CD8-positive, alpha-beta memory T cell (primary cell): ENCODE measurements around the gene BZW2. TPM values are rescaled to one million over a fixed set of nuclear protein-coding genes. Genes with fewer than 3 reads are reported as not detected.

Source experiments
- CTCF ChIA-PET: fragments of 350-600 bp; sonication (Branson Sonifier 250); formaldehyde crosslinking; loops from one replicate; lab custom pipeline; 2021; ENCODE audit warnings: antibody characterized with exemption; lab: Charles Lee
- POLR2A ChIA-PET: fragments of 350-600 bp; sonication (Branson Sonifier 250); formaldehyde crosslinking; loops from one replicate; lab custom pipeline; 2021; ENCODE audit warnings: antibody characterized with exemption; lab: Charles Lee
- DNase-seq, 5 donors: peaks; one replicate each; pipeline versions ENCODE4 v3.0.0 to v3.0.0-alpha.2; 2020 to 2022; ENCODE audit warnings: mixed read lengths in 1 of 5
- H3K27ac ChIP-seq: one replicate; pipeline ENCODE4 v1.7.0; 2013; ENCODE audit warnings: low read depth, mild to moderate bottlenecking, low read length, moderate library complexity
- H3K27me3 ChIP-seq: 2 replicates; pipeline ENCODE4 v1.7.0; 2013; ENCODE audit warnings: low read length, mild to moderate bottlenecking; ENCODE audit not compliant: insufficient read depth, poor library complexity, severe bottlenecking
- H3K36me3 ChIP-seq: 2 replicates; pipeline ENCODE4 v1.7.0; 2013; ENCODE audit warnings: mild to moderate bottlenecking, low read length, moderate library complexity; ENCODE audit not compliant: insufficient read depth
- H3K4me1 ChIP-seq: 2 replicates; pipeline ENCODE4 v1.7.0; 2013; ENCODE audit warnings: mild to moderate bottlenecking, low read length, moderate library complexity; ENCODE audit not compliant: insufficient read depth
- H3K4me3 ChIP-seq: 2 replicates; pipeline ENCODE4 v1.7.0; 2013; ENCODE audit warnings: mild to moderate bottlenecking, low read length
- H3K9me3 ChIP-seq: 2 replicates; pipeline ENCODE4 v1.7.0; 2013; ENCODE audit warnings: mild to moderate bottlenecking, low read length
- H3K27ac Mint-ChIP-seq, 8 donors: one replicate each; pipeline ENCODE4 v1.8.0; 2020 to 2021; ENCODE audit warnings: mixed read lengths in 8 of 8, mild to moderate bottlenecking in 6 of 8, inconsistent platforms in 3 of 8, moderate library complexity in 3 of 8
- H3K27me3 Mint-ChIP-seq, 2 donors: one replicate each; pipeline ENCODE4 v1.8.0; 2020 to 2021; ENCODE audit warnings: mixed read lengths in 2 of 2, mild to moderate bottlenecking in 1 of 2, moderate library complexity in 1 of 2
- H3K36me3 Mint-ChIP-seq, 3 donors: one replicate each; pipeline ENCODE4 v1.8.0; 2020 to 2021; ENCODE audit warnings: mixed read lengths in 3 of 3, inconsistent platforms in 1 of 3, mild to moderate bottlenecking in 1 of 3
- H3K4me1 Mint-ChIP-seq, 3 donors: one replicate each; pipeline ENCODE4 v1.8.0; 2020 to 2021; ENCODE audit warnings: mixed read lengths in 3 of 3, inconsistent platforms in 1 of 3, mild to moderate bottlenecking in 1 of 3
- H3K4me3 Mint-ChIP-seq, 7 donors: one replicate each; pipeline ENCODE4 v1.8.0; 2020 to 2021; ENCODE audit warnings: mixed read lengths in 7 of 7, mild to moderate bottlenecking in 6 of 7, moderate library complexity in 4 of 7, inconsistent platforms in 2 of 7
- H3K9me3 Mint-ChIP-seq, 5 donors: one replicate each; pipeline ENCODE4 v1.8.0; 2020 to 2022; ENCODE audit warnings: mixed read lengths in 5 of 5, mild to moderate bottlenecking in 3 of 5, moderate library complexity in 2 of 5, inconsistent platforms in 1 of 5
- polyA plus RNA-seq: library from polyadenylated mRNA; unstranded; fragments of 300-500 nt; fragmentation: Illumina TruSeq; gene quantifications from one replicate; pipeline ENCODE4 v1.2.3, GENCODE V29; 2021
- total RNA-seq, 2 experiments: library from RNA; stranded (reverse); gene quantifications; one replicate each; pipeline ENCODE4 v1.2.3, GENCODE V29; 2021

BZW2 gene
- total and polyA plus RNA-seq, 3 experiments from 2014 or later: 52.9 to 136 (median 128) TPM

DNA sequence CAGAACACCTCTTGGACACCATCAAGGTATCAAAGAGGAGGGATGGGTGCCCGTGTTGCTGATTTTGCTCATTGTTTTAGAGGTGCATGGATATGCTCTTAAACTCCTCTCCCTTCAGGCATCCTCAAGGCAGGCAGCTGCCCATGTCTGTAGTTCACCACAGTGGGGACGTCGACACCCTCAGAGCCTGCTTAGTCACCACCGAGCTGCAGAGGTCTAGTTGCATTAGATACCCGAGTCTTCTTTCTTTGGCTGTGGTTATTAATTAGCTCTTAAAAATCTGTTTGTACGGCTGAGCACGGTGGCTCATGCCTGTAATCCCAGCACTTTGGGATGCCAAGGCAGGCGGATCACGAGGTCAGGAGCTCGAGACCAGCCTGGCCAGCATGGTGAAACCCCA is 82.8 kb downstream of the BZW2 start:
- ChIA-PET POLR2A (no interaction called here), CTCF (no interaction called here)
- H3K36me3 Mint-ChIP-seq: peaks cover 0 to 5% (median 2%) of the 10 kb centered on the region in 3 donors
- no peak overlapping the region for H3K4me3 Mint-ChIP-seq
- no peaks in the 10 kb centered on the region for H3K9me3 ChIP-seq
- no peak overlapping the region for H3K27ac ChIP-seq
- DNase-seq: no peak
- H3K4me1 ChIP-seq: no peaks in the 10 kb centered on the region
- no peak overlapping the region for H3K27ac Mint-ChIP-seq
- H3K27me3 ChIP-seq: no peaks in the 10 kb centered on the region
- H3K27me3 Mint-ChIP-seq: peaks cover 0 to 3% of the 10 kb centered on the region in 2 donors
- no peaks in the 10 kb centered on the region for H3K36me3 ChIP-seq
- peaks cover 0 to under 1% (median 0%) of the 10 kb centered on the region in 3 donors for H3K4me1 Mint-ChIP-seq
- H3K9me3 Mint-ChIP-seq: no peaks in the 10 kb centered on the region
- H3K4me3 ChIP-seq: no peak overlapping the region

DNA sequence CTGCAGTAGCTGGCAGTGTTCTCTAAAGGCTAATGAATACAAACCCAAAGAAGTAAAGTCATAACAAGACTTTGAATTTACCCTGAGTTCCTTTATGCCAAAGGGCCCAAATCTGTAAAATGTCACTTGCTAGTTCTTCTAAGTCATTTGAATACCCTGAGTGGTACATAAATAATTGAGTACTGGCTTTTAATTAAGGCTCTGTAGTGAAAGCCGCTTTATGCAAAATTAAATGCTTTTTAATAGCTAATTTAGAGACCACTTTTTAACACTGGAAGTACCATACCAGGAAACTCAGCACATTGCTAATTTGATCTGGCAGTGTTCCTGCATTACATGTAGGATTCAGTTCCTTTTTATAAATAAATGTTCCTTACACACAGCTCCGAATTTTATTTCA is 83.6 kb downstream of the BZW2 start:
- no peak overlapping the region for H3K4me3 Mint-ChIP-seq
- H3K36me3 Mint-ChIP-seq: peaks cover 0 to 5% (median 2%) of the 10 kb centered on the region in 3 donors

DNA sequence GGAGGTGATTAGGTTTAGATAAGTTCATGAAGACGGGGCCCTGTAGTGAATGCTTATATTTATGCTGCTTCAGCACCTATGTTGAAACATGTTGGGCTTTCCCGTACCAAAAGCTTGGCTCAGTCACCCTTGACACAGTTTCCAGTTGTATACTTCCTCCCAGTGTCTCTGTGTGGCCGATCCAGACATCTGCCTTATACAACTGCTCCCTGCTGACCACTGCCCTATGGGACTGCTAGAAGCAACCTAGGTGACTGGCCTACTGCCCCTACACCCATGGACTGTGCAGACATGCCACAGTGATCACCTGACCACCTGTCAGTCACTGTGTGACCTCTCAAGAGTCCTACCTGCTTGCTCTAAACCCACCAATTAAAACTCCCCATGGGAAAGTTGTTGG is 85.0 kb downstream of the BZW2 start:
- no peaks in the 10 kb centered on the region for H3K9me3 Mint-ChIP-seq
- Histone ChIP-seq H3K36me3 (no peaks in the 10 kb centered on the region), H3K4me1 (no peaks in the 10 kb centered on the region), H3K9me3 (no peaks in the 10 kb centered on the region), H3K4me3 (no peak overlapping the region), H3K27ac (no peak overlapping the region), H3K27me3 (no peaks in the 10 kb centered on the region)
- H3K4me3 Mint-ChIP-seq: no peak overlapping the region
- POLR2A ChIA-PET: no interaction called here
- H3K27ac Mint-ChIP-seq: no peak overlapping the region
- H3K27me3 Mint-ChIP-seq: peaks cover 0 to 5% of the 10 kb centered on the region in 2 donors
- CTCF ChIA-PET: no interaction called here
- H3K36me3 Mint-ChIP-seq: peaks cover 0 to 5% (median 2%) of the 10 kb centered on the region in 3 donors
- no peak for DNase-seq
- H3K4me1 Mint-ChIP-seq: peaks cover 0 to 8% (median 0%) of the 10 kb centered on the region in 3 donors

More for the DNA sequence above, 83.6 kb downstream of the BZW2 start:
- Histone ChIP-seq H3K9me3 (no peaks in the 10 kb centered on the region), H3K4me1 (no peaks in the 10 kb centered on the region), H3K27me3 (no peaks in the 10 kb centered on the region), H3K4me3 (no peak overlapping the region), H3K36me3 (no peaks in the 10 kb centered on the region), H3K27ac (no peak overlapping the region)
- CTCF ChIA-PET: interaction anchor here (0.7 kb wide), 1 partner anchor 70 kb away, joined by 3 read pairs; no protein-coding TSS in a partner anchor
- no peak overlapping the region for H3K27ac Mint-ChIP-seq
- peaks cover 0 to 3% of the 10 kb centered on the region in 2 donors for H3K27me3 Mint-ChIP-seq
- POLR2A ChIA-PET: no interaction called here
- no peak for DNase-seq
- H3K9me3 Mint-ChIP-seq: no peaks in the 10 kb centered on the region
- H3K4me1 Mint-ChIP-seq: peaks cover 0 to 8% (median 0%) of the 10 kb centered on the region in 3 donors

DNA sequence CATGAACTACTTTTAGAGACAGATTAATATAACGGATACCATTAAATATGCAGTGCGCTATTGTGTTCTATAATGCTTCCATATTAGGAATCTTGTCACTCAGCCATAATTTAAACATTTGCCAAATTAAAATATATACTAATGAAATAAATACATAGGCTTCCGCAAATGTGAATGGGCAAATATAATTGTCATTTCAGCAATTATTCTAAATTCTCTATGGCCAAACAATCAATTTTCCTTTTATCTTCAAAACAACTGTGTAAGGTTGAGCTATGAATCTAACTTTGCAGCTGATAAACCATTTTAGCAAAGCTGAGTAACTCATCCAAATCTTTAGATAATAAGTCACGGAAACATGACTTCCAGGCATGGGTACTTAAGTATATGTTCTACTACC is 86.8 kb downstream of the BZW2 start:
- Mint-ChIP-seq H3K9me3 (no peaks in the 10 kb centered on the region), H3K4me1 (peaks cover 0 to 8% (median 0%) of the 10 kb centered on the region in 3 donors), H3K4me3 (no peak overlapping the region), H3K27ac (no peak overlapping the region), H3K36me3 (peaks cover 0 to 5% (median 2%) of the 10 kb centered on the region in 3 donors), H3K27me3 (peaks cover 0 to 5% of the 10 kb centered on the region in 2 donors)
- ChIA-PET POLR2A (no interaction called here), CTCF (no interaction called here)
- Histone ChIP-seq H3K36me3 (no peaks in the 10 kb centered on the region), H3K27me3 (no peaks in the 10 kb centered on the region), H3K9me3 (no peaks in the 10 kb centered on the region), H3K4me3 (no peak overlapping the region), H3K27ac (no peak overlapping the region), H3K4me1 (no peaks in the 10 kb centered on the region)
- no peak for DNase-seq

DNA sequence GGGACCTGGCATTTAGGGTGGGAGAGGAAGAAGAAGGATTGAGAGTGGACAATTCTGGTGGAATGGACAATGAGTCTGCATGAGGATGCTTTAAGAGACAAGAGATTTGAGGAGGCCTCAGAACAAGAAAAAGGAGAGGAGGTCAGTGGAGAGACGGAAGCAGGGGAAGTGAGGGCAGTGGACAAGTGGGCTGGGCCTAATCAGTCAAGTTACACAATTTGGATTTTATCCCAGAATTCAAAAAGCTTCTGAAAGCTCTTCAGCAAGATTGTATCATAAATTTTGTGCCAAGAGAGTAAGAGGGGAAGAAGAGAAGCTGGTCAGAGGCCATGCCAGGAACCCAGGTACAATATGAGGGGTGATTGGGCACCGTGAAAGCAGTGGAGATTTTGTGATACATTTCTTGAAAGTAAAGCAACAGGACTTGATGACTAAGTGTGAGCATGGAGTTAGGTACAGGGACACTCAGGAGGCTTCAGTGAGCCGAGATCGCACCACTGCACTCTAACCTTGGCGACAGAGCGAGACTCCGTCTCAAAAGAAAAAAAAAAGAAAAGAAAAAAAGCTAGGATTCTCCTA is 88.3 kb downstream of the BZW2 start:
- H3K36me3 ChIP-seq: no peaks in the 10 kb centered on the region
- CTCF ChIA-PET: no interaction called here
- Mint-ChIP-seq H3K4me3 (peak overlapping the region in 1 of 7 donors; percentile 17), H3K9me3 (no peaks in the 10 kb centered on the region), H3K27ac (peak overlapping the region in 2 of 8 donors; percentile 4 to 90), H3K4me1 (peaks cover 0 to 8% (median 0%) of the 10 kb centered on the region in 3 donors), H3K36me3 (peaks cover 0 to 5% (median 3%) of the 10 kb centered on the region in 3 donors), H3K27me3 (peaks cover 0 to 3% of the 10 kb centered on the region in 2 donors)
- POLR2A ChIA-PET: no interaction called here
- no peaks in the 10 kb centered on the region for H3K4me1 ChIP-seq
- H3K4me3 ChIP-seq: no peak overlapping the region
- H3K27ac ChIP-seq: no peak overlapping the region
- H3K9me3 ChIP-seq: no peaks in the 10 kb centered on the region
- no peak for DNase-seq
- no peaks in the 10 kb centered on the region for H3K27me3 ChIP-seq

DNA sequence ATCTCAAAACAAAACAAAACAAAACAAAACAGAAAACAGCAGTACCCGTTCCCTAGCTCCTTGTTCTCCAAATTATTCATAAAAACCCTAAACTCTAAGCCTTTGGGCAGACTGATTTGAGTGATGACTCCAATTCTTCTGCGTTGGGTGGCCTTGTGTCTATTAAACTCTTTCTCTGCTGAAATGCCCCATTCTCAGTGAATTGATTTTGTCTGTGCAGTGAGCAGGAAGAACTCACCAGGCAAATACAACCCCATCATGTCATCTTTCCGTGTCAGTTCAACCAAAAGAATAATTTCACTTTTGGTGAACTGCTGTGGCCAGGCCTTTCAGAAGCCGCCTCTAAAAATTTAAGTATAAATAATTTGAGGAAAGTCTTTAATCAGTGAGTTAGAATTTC is 89.0 kb downstream of the BZW2 start:
- Histone ChIP-seq H3K9me3 (no peaks in the 10 kb centered on the region), H3K4me3 (no peak overlapping the region), H3K27ac (no peak overlapping the region), H3K36me3 (no peaks in the 10 kb centered on the region), H3K27me3 (no peaks in the 10 kb centered on the region), H3K4me1 (no peaks in the 10 kb centered on the region)
- no peak for DNase-seq
- Mint-ChIP-seq H3K27me3 (peaks cover 0 to 3% of the 10 kb centered on the region in 2 donors), H3K4me3 (peak overlapping the region in 2 of 7 donors; percentile 17 to 29), H3K4me1 (peaks cover 0 to 8% (median 0%) of the 10 kb centered on the region in 3 donors), H3K36me3 (peaks cover 0 to 5% (median 3%) of the 10 kb centered on the region in 3 donors), H3K9me3 (no peaks in the 10 kb centered on the region), H3K27ac (no peak overlapping the region)
- POLR2A ChIA-PET: no interaction called here
- CTCF ChIA-PET: no interaction called here

DNA sequence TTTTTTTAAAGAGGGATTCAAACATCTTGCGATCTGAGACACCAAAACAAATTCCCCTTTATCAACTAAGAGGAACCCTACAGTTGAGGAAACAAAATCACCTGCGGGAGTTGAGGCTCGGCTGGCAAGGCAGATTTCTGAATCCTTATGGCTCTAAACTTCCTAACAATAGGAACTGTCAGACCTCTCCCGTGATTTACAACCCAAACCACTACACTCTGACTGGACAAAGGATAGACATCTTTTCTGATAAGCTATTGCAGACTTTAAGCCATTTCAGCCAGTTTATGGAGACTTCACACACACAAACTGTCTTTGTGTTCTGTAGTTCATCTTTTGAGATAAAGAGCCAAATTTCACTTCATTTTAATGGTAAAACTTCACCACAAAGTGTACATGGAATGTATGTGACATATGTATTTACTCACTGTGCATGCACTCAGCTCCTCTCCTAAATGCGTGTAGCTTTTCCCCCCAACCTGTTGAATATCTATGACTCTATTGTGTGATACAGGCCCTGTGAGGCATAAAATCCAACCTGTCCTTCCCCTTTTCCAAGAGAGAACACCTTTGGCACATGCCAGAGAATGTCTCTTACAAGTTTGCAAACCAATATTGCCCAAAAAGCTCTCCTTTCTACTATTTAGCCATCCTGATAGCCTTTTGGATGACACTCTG is 92.2 kb downstream of the BZW2 start:
- Histone ChIP-seq H3K27ac (no peak overlapping the region), H3K36me3 (no peaks in the 10 kb centered on the region), H3K27me3 (no peaks in the 10 kb centered on the region), H3K4me3 (no peak overlapping the region), H3K9me3 (no peaks in the 10 kb centered on the region), H3K4me1 (no peaks in the 10 kb centered on the region)
- H3K27me3 Mint-ChIP-seq: peaks cover 0 to 2% of the 10 kb centered on the region in 2 donors
- ChIA-PET POLR2A (no interaction called here), CTCF (no interaction called here)
- H3K36me3 Mint-ChIP-seq: peaks cover 0 to 3% (median 0%) of the 10 kb centered on the region in 3 donors
- peaks cover 0 to 8% (median 0%) of the 10 kb centered on the region in 3 donors for H3K4me1 Mint-ChIP-seq
- H3K27ac Mint-ChIP-seq: no peak overlapping the region
- no peak overlapping the region for H3K4me3 Mint-ChIP-seq
- H3K9me3 Mint-ChIP-seq: no peaks in the 10 kb centered on the region
- DNase-seq: no peak

DNA sequence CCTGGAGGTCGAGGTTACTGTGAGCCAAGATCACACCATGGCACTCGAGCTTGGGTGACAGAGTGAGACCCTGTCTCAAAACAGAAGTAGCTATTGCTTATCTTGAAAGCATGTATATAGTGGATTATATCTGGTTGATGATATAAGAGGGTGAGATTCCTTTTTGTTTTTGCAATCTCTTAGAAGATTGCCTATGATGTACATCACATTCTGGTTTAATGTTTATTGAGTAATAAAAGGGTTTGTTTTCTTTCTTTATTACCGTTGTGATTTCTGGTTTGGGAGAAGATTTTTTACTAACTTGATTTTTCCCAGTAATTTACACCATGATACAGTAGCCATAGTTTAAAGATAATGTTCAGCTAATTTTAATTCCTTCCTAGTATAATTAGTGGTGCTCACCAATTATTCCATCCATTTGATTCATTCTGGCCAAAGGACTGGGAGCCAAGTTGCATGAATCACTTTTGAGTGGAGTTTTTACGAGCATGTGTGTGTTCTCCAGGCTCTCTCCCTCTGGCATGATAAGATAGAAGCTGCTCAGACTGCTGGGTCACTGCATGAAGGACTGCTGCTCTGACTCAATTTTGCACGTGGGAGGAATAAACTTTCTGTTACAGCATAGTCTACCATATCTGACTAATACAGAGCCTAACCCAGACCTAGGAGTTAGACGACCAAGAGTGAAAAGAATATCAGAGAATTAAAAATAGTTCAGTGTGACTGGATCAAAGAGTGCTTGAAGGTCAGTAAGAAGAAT is 94.1 kb downstream of the BZW2 start:
- Histone ChIP-seq H3K27ac (no peak overlapping the region), H3K36me3 (no peaks in the 10 kb centered on the region), H3K4me3 (no peak overlapping the region), H3K4me1 (no peaks in the 10 kb centered on the region), H3K9me3 (no peaks in the 10 kb centered on the region), H3K27me3 (no peaks in the 10 kb centered on the region)
- DNase-seq: no peak
- H3K4me3 Mint-ChIP-seq: no peak overlapping the region
- ChIA-PET POLR2A (no interaction called here), CTCF (no interaction called here)
- H3K4me1 Mint-ChIP-seq: no peaks in the 10 kb centered on the region
- H3K36me3 Mint-ChIP-seq: peaks cover 0 to 3% (median 0%) of the 10 kb centered on the region in 3 donors
- H3K9me3 Mint-ChIP-seq: no peaks in the 10 kb centered on the region
- H3K27me3 Mint-ChIP-seq: peaks cover 0 to under 1% of the 10 kb centered on the region in 2 donors
- H3K27ac Mint-ChIP-seq: peak overlapping the region in 1 of 8 donors; percentile 4
